ENCODE data around the gene GAL3ST1.

GRCh38 chr22:30603801-30604200, 29.3 kb upstream of the GAL3ST1 start:
- TF ChIP-seq ZFX (IDR thresholded peaks at IDR 0.05) (no peak), CTCF (IDR thresholded peaks at IDR 0.05 in 2 of 3, conservative IDR thresholded peaks at IDR 0.05 in 1 of 3; ENCODE audit: borderline replicate concordance in 1 of 3, insufficient read depth in 1 of 3, low read depth in 2 of 3, low read length in 2 of 3) (no peak), REST (IDR thresholded peaks at IDR 0.05; ENCODE audit: low read depth) (no peak), EZH2 (IDR thresholded peaks at IDR 0.05) (no peak), POLR2A (IDR thresholded peaks at IDR 0.05; ENCODE audit: borderline replicate concordance, extremely low read depth, insufficient read depth, insufficient read length) (no peak), ZBTB33 (IDR thresholded peaks at IDR 0.05; ENCODE audit: extremely low read depth, insufficient replicate concordance, low read length) (no peak), MAX (IDR thresholded peaks at IDR 0.05) (no peak), SP1 (IDR thresholded peaks at IDR 0.05; ENCODE audit: low read depth) (no peak)
